Fibroblast of villous mesenchyme (primary cell): ENCODE results near the gene DYNC1I1. TPM values are rescaled to one million over a fixed set of nuclear protein-coding genes. Genes with fewer than 3 reads are reported as not detected.

Source experiments
- DNase-seq: peaks from one replicate; pipeline ENCODE4 v3.0.0-alpha.2; 2010; ENCODE audit warnings: low read depth
- H3K4me3 ChIP-seq: 2 replicates; pipeline ENCODE4 v1.5.1; 2011; ENCODE audit warnings: low read depth, mild to moderate bottlenecking, low read length
- CTCF ChIP-seq: IDR thresholded peaks from 2 replicates; pipeline ENCODE4 v1.5.1; 2012; ENCODE audit warnings: low read depth, mild to moderate bottlenecking, low read length; ENCODE audit not compliant: insufficient read depth
- total RNA-seq: library from RNA; depleted of rRNA; stranded (reverse); fragments of >200 nt; gene quantifications from 2 replicates; pipeline ENCODE4 v1.2.3, GENCODE V29; 2012

The DYNC1I1 gene
- total RNA-seq, 1 donor = 0.43 TPM

- DNase-seq = no peak
- TF ChIP-seq CTCF = no peak
- H3K4me3 ChIP-seq = no peak overlapping the region
Observed at GRCh38 chr7:95867309-95867708, 95.0 kb downstream of the DYNC1I1 start.

GRCh38 chr7:95871075-95871848, 98.9 kb downstream of the DYNC1I1 start:
- H3K4me3 ChIP-seq = no peak overlapping the region
- peak; percentile 62 for TF ChIP-seq CTCF
- peak; percentile 43 for DNase-seq

GRCh38 chr7:95871896-95872295, 99.5 kb downstream of the DYNC1I1 start:
- H3K4me3 ChIP-seq = no peak overlapping the region
- no peak for DNase-seq
- no peak for TF ChIP-seq CTCF

- no peak overlapping the region for H3K4me3 ChIP-seq
- no peak for DNase-seq
- no peak for TF ChIP-seq CTCF
Observed at GRCh38 chr7:95874129-95874528, 101.8 kb downstream of the DYNC1I1 start.

GRCh38 chr7:95874541-95875265, 102.3 kb downstream of the DYNC1I1 start:
- H3K4me3 ChIP-seq = no peak overlapping the region
- no peak for TF ChIP-seq CTCF
- DNase-seq = no peak

- no peak for TF ChIP-seq CTCF
- no peak overlapping the region for H3K4me3 ChIP-seq
- no peak for DNase-seq
Observed at GRCh38 chr7:95875519-95875918, 103.2 kb downstream of the DYNC1I1 start.
